Adrenal gland (tissue), 5 donors: ENCODE measurements around the gene CDK16.

Experiments used
- CTCF ChIP-seq, 6 experiments: fragments of 450-650 bp in 4 of 6; fragments of 200-600 bp in 2 of 6; sonication (generic) in 1 of 6; IDR thresholded peaks; 1 replicate in 5 of 6; 2 replicates in 1 of 6; pipeline versions ENCODE4 v1.5.1 to v1.8.0; 2016 to 2021; ENCODE audit warnings: antibody characterized with exemption in 6 of 6, mild to moderate bottlenecking in 2 of 6, moderate library complexity in 1 of 6
- POLR2A ChIP-seq, 2 donors: fragments of 450-650 bp; IDR thresholded peaks; one replicate each; pipeline ENCODE4 v1.6.1; 2017; ENCODE audit warnings: antibody characterized with exemption in 2 of 2, mild to moderate bottlenecking in 2 of 2, moderate library complexity in 1 of 2
- donor health status: DM: no; HTN: no; CAD: no.

DNA sequence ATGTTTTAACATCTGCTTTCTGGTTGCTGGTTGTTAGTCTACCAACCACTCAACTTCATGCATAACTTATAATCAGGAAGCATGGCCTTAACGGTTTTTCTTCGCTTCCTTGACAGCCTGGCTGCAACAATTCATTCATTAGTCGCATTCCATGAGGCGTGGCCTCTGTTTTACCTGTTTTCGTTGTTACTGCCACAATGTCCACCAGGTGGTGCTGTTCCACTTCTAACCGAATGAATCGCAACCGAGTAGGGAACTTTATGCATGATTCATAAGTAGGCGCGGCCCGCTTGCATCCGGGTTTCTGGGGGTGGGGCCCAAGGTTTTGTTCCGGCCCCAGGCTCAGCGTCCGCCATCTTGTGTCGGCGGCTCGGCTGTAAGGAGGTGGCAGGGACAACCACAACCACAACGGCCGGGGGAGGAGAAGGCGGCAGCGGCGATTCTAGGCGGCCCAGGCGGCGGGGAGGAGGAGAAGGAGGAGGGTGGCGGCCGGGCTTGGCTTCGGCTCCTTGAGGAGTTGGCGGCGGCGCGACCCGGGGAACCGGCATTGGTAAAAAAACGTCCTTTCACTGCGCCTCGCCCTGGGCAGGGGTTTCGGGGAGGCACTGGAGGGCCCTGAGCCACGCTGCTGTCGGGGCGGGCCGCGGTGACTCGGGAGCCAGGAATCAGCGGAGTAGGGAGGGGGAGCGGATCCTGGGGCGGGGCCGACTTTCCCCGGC lies 24.8 kb upstream of the CDK16 start, which contains the start of gene UBA1:
- TF ChIP-seq CTCF (IDR thresholded peaks at IDR 0.05) (peak; percentile 79 to 98 (median 90)), POLR2A (IDR thresholded peaks at IDR 0.05) (peak; percentile 71 to 89)
